Dedifferentiated amniotic fluid mesenchymal stem cell (primary cell): ENCODE measurements around the gene EYS.

Experiments
- DNase-seq: peaks from one replicate; pipeline ENCODE4 v3.0.0-alpha.2; 2016; ENCODE audit errors: extremely low spot score

EYS gene

GRCh38 chr6:63672582-63673129 lies 2034.4 kb downstream of the EYS start:
- no peak for DNase-seq

- DNase-seq = no peak
These were observed 2035.8 kb downstream of the EYS start for GRCh38 chr6:63671098-63671754.
